Esophagus muscularis mucosa (tissue), 3 donors: ENCODE measurements around the gene CFH.

Source experiments
- POLR2AphosphoS5 ChIP-seq, 2 donors: sonication (generic); formaldehyde crosslinking; IDR thresholded peaks; one replicate each; pipeline ENCODE4 v1.6.1; 2017; ENCODE audit warnings: antibody characterized with exemption in 2 of 2
- TF ChIP-seq, protein P1 (sequence below), 3 experiments: fragments of 200-600 bp in 2 of 3; fragments of 450-650 bp in 1 of 3; sonication (generic) in 2 of 3; IDR thresholded peaks; one replicate each; pipeline ENCODE4 v1.5.1; 2017 to 2019; ENCODE audit warnings: antibody characterized with exemption in 3 of 3, mild to moderate bottlenecking in 2 of 3, moderate library complexity in 1 of 3

DNA sequence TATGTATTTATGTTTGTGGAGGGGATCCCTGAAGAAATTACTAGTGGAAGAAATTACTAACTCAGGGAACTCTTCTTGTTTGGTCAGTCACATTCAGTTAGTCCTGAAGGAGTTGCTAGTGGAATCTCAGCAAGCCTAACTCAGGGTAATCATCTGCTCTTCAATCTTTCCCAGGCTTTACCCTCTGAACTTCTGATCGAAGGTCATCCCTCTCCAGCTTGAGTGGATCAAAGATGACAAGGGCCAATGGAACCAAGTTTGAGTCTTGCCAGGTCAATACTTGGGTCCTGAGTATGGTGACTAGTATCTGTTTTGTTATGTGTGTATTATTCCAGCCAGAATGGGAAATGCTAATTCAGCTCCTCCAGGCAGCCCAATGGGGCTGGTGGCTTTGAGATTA lies 49.3 kb downstream of the CFH start:
- no peak for TF ChIP-seq POLR2AphosphoS5 (IDR thresholded peaks at IDR 0.05)
- TF ChIP-seq, protein P1, sequence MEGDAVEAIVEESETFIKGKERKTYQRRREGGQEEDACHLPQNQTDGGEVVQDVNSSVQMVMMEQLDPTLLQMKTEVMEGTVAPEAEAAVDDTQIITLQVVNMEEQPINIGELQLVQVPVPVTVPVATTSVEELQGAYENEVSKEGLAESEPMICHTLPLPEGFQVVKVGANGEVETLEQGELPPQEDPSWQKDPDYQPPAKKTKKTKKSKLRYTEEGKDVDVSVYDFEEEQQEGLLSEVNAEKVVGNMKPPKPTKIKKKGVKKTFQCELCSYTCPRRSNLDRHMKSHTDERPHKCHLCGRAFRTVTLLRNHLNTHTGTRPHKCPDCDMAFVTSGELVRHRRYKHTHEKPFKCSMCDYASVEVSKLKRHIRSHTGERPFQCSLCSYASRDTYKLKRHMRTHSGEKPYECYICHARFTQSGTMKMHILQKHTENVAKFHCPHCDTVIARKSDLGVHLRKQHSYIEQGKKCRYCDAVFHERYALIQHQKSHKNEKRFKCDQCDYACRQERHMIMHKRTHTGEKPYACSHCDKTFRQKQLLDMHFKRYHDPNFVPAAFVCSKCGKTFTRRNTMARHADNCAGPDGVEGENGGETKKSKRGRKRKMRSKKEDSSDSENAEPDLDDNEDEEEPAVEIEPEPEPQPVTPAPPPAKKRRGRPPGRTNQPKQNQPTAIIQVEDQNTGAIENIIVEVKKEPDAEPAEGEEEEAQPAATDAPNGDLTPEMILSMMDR (IDR thresholded peaks at IDR 0.05) = no peak
